ENCODE measurements around the gene RBL1. TPM values are rescaled to one million over a fixed set of nuclear protein-coding genes. Genes with fewer than 3 reads are reported as not detected.
A peak's percentile ranks its signal among the peaks of the same experiment; 100 is the strongest.

The RBL1 gene
- total RNA-seq, 2 donors from 2014 or later, result 2.5 to 17.1 TPM

GRCh38 chr20:36951198-36951978, 144.4 kb downstream of the RBL1 start, which contains the start of gene SAMHD1:
Gene SAMHD1 (minus strand): TSS chr20:36951708. CDS start chr20:36951643, 65 bp downstream.
- TF ChIP-seq, protein P1, sequence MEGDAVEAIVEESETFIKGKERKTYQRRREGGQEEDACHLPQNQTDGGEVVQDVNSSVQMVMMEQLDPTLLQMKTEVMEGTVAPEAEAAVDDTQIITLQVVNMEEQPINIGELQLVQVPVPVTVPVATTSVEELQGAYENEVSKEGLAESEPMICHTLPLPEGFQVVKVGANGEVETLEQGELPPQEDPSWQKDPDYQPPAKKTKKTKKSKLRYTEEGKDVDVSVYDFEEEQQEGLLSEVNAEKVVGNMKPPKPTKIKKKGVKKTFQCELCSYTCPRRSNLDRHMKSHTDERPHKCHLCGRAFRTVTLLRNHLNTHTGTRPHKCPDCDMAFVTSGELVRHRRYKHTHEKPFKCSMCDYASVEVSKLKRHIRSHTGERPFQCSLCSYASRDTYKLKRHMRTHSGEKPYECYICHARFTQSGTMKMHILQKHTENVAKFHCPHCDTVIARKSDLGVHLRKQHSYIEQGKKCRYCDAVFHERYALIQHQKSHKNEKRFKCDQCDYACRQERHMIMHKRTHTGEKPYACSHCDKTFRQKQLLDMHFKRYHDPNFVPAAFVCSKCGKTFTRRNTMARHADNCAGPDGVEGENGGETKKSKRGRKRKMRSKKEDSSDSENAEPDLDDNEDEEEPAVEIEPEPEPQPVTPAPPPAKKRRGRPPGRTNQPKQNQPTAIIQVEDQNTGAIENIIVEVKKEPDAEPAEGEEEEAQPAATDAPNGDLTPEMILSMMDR (IDR thresholded peaks at IDR 0.05), result no peak
- Histone ChIP-seq H3K4me3 (peak within 1 kb of the TSS; percentile 94), H3K27me3 (replicated peaks; ENCODE audit: insufficient read depth) (no peaks in the 10 kb centered on the region), H3K4me1 (ENCODE audit: control insufficient read depth in 1 of 2, low read depth in 2 of 2) (peaks cover 11 to 12% of the 10 kb centered on the region in 2 donors), H3K9me3 (no peaks in the 10 kb centered on the region), H3K27ac (peak within 1 kb of the TSS; percentile 82 to 86), H3K36me3 (peaks cover under 1% of the 10 kb centered on the region)
- ATAC-seq (ENCODE audit: insufficient number of reproducible peaks, low FRiP score, low read depth) (peak; percentile 92), DNase-seq (ENCODE audit: low spot score) (peak; percentile 88)

DNA sequence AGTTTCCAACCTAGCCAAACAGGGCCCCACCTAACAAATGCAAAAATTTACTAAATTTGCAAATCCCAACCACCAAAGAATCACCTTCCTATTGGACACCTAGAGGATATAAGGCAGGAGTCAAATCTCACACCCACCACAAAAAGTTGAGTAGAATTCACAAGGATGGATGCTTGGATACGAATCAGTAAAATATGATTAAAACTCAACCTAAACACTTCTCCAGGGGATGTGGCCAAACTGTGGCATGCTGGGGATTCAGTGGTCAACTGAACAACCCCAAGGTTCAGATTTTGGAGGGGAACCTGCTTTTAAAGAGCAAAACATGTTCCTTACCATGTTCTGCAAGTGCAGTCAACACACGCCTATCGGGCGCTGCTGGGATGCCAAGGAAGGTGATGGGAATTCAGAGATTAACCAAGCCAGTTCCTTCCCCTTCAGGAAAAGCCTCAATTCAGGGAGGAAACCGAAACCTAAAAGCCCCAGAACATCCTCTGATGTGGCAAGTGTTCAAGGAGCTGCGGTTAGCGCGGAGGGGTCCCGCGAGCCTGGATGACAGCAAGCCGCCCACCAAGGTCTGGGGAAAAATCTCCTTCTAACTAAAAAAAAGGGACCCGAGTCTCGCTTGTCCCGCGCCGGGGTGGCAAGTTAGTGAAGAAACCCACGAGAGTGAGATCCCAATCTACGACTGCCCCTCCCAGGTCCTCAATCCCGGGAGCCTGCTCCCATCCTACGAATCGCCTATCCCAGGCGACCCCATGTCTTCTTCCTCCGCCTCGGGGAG, 145.2 kb downstream of the RBL1 start:
- no peak for ATAC-seq (ENCODE audit: insufficient number of reproducible peaks, low FRiP score, low read depth)
- Histone ChIP-seq H3K27me3 (replicated peaks; ENCODE audit: insufficient read depth) (no peaks in the 10 kb centered on the region), H3K4me3 (peak overlapping the region; percentile 94), H3K9me3 (no peaks in the 10 kb centered on the region), H3K36me3 (peaks cover 9% of the 10 kb centered on the region), H3K4me1 (ENCODE audit: control insufficient read depth in 1 of 2, low read depth in 2 of 2) (peaks cover 12 to 15% of the 10 kb centered on the region in 2 donors), H3K27ac (peak overlapping the region; percentile 82 to 86)
- DNase-seq (ENCODE audit: low spot score), result no peak
- TF ChIP-seq, protein P1 (IDR thresholded peaks at IDR 0.05), result no peak

Other genes starting within 250 kb of the RBL1 start
- gene TLDC2, start 219.9 kb downstream of the RBL1 start, total RNA-seq, result 1 to 10 TPM in 1 of 2 donors, not detected in 1; 1.6 TPM
- gene SAMHD1, start 144.3 kb downstream of the RBL1 start, total RNA-seq, result 100 to 1,000 TPM; 229 to 365 TPM
- 100 to 1,000 TPM; 128 to 156 TPM for gene RPN2, start 83.3 kb upstream of the RBL1 start, total RNA-seq
- 10 to 100 TPM in 1 of 2 donors, 1 to 10 TPM in 1; 1.6 to 12.7 TPM for gene MROH8, start 83.6 kb upstream of the RBL1 start, total RNA-seq
- not detected for gene GHRH, start 165.8 kb upstream of the RBL1 start, total RNA-seq
- 10 to 100 TPM; 29.0 to 34.3 TPM for gene MANBAL, start 193.7 kb upstream of the RBL1 start, total RNA-seq